ENCODE data around the gene HSFX1.

HSFX1 gene

GRCh38 chrX:149818652-149819051 lies 44.8 kb downstream of the HSFX1 start:
- Histone ChIP-seq H3K36me3 (ENCODE audit: control insufficient read depth in 1 of 2, insufficient read depth in 2 of 2, low read length in 2 of 2) (no peaks in the 10 kb centered on the region), H3K9me3 (ENCODE audit: control insufficient read depth in 1 of 2, low read length in 2 of 2) (no peaks in the 10 kb centered on the region), H3K27me3 (ENCODE audit: low read depth, low read length) (no peaks in the 10 kb centered on the region), H3K27ac (ENCODE audit: low read length) (no peak overlapping the region), H3K4me1 (ENCODE audit: control insufficient read depth in 1 of 2, insufficient read depth in 2 of 2, low read length in 2 of 2) (no peaks in the 10 kb centered on the region), H3K4me3 (ENCODE audit: low read depth in 1 of 2, low read length in 2 of 2) (no peak overlapping the region)

GRCh38 chrX:149819371-149819770 lies 45.5 kb downstream of the HSFX1 start:
- Histone ChIP-seq H3K9me3 (ENCODE audit: control insufficient read depth in 1 of 2, low read length in 2 of 2) (no peaks in the 10 kb centered on the region), H3K4me1 (ENCODE audit: control insufficient read depth in 1 of 2, insufficient read depth in 2 of 2, low read length in 2 of 2) (no peaks in the 10 kb centered on the region), H3K4me3 (ENCODE audit: low read depth in 1 of 2, low read length in 2 of 2) (no peak overlapping the region), H3K27me3 (ENCODE audit: low read depth, low read length) (no peaks in the 10 kb centered on the region), H3K36me3 (ENCODE audit: control insufficient read depth in 1 of 2, insufficient read depth in 2 of 2, low read length in 2 of 2) (no peaks in the 10 kb centered on the region), H3K27ac (ENCODE audit: low read length) (no peak overlapping the region)

- no peaks in the 10 kb centered on the region for H3K9me3 ChIP-seq (ENCODE audit: control insufficient read depth in 1 of 2, low read length in 2 of 2)
- no peak overlapping the region for H3K27ac ChIP-seq (ENCODE audit: low read length)
- no peaks in the 10 kb centered on the region for H3K4me1 ChIP-seq (ENCODE audit: control insufficient read depth in 1 of 2, insufficient read depth in 2 of 2, low read length in 2 of 2)
- no peaks in the 10 kb centered on the region for H3K27me3 ChIP-seq (ENCODE audit: low read depth, low read length)
- no peak overlapping the region for H3K4me3 ChIP-seq (ENCODE audit: low read depth in 1 of 2, low read length in 2 of 2)
- no peaks in the 10 kb centered on the region for H3K36me3 ChIP-seq (ENCODE audit: control insufficient read depth in 1 of 2, insufficient read depth in 2 of 2, low read length in 2 of 2)
These were observed 51.6 kb downstream of the HSFX1 start for GRCh38 chrX:149825424-149825823.
